Psoas muscle (tissue), 8 donors: ENCODE results near the gene RFESD. TPM values are rescaled to one million over a fixed set of nuclear protein-coding genes. Genes with fewer than 3 reads are reported as not detected.

Experiments used
- ATAC-seq, 4 donors: fragments of 200-7000 bp; cut with Tn5 transposase; one replicate each; pipeline ENCODE4 v1.9.1; 2020; ENCODE audit warnings: moderate library complexity in 3 of 4, mild to moderate bottlenecking in 2 of 4
- DNase-seq, 2 donors: peaks; one replicate each; pipeline ENCODE4 v3.0.0-alpha.2; 2020
- H3K27ac ChIP-seq: fragments of 200-600 bp; one replicate; pipeline ENCODE4 v1.8.0; 2022
- H3K27me3 ChIP-seq, 3 donors: fragments of 200-600 bp in 1 of 3; one replicate each; pipeline versions ENCODE4 v1.6.1 to v1.8.0; 2013 to 2022; ENCODE audit warnings: low read length in 2 of 3, mild to moderate bottlenecking in 2 of 3, moderate library complexity in 1 of 3; ENCODE audit not compliant: insufficient read depth in 3 of 3
- H3K36me3 ChIP-seq, 2 donors: fragments of 200-600 bp in 1 of 2; one replicate each; pipeline versions ENCODE4 v1.6.1 to v1.8.0; 2013 to 2022; ENCODE audit warnings: low read depth in 1 of 2, mild to moderate bottlenecking in 1 of 2, moderate library complexity in 1 of 2; ENCODE audit not compliant: insufficient read depth in 1 of 2
- H3K4me1 ChIP-seq: fragments of 200-600 bp; one replicate; pipeline ENCODE4 v1.8.0; 2022
- H3K4me3 ChIP-seq: fragments of 200-600 bp; one replicate; pipeline ENCODE4 v1.8.0; 2022; ENCODE audit warnings: mild to moderate bottlenecking
- H3K9me3 ChIP-seq: fragments of 200-600 bp; one replicate; pipeline ENCODE4 v1.8.0; 2022
- WGBS, 3 donors: extraction: QIAGEN DNeasy Blood & Tissue Kit; methylation state at CpG; one replicate each; pipeline versions ENCODE4 v1.1.6 to v1.1.7; 2013; 5-methylcytosine and 5-hydroxymethylcytosine counted together
- intact Hi-C, 2 donors: fragments of 100-400 bp; cut with DNase I; formaldehyde crosslinking; loops; one replicate each; pipeline versions ENCODE4 v1.11.0 to v1.14.2; 2022
- polyA plus RNA-seq, 3 donors: library from polyadenylated mRNA; stranded (reverse); fragments of 200-250 nt; gene quantifications; one replicate each; pipeline ENCODE4 v1.2.3, GENCODE V29; 2013
- total RNA-seq, 4 donors: library from RNA; stranded (reverse); fragmentation: NEBNext Ultra II Directional in 2 of 4; extraction: Animal tissue kit (Norgen Biotek cat#: 25700) in 2 of 4; gene quantifications; one replicate each; pipeline versions ENCODE4 v1.2.1 to v1.2.4, GENCODE V29; 2021 to 2023
- TF ChIP-seq, protein P1 (sequence below): fragments of 200-600 bp; IDR thresholded peaks from one replicate; pipeline ENCODE4 v1.8.0; 2022; ENCODE audit warnings: antibody characterized with exemption
- donor health status: healthy with polysubstance abuse.
- donor health status: DM: no; HTN: no; CAD: no; lungs with moderate emphysema.
- donor health status: Bipolar disorder and iron deficiency.
- donor health status: healthy.
- donor health status: DM: yes; HTN: yes; CAD: no.
- donor health status: DM: no; HTN: no; CAD: no.
- donor health status: DM: no; HTN: no; CAD: no.
- donor health status: DM: yes; HTN: yes; CAD: no.

RFESD gene
- total and polyA plus RNA-seq, 7 donors, result 3.2 to 6.0 (median 3.9) TPM

DNA sequence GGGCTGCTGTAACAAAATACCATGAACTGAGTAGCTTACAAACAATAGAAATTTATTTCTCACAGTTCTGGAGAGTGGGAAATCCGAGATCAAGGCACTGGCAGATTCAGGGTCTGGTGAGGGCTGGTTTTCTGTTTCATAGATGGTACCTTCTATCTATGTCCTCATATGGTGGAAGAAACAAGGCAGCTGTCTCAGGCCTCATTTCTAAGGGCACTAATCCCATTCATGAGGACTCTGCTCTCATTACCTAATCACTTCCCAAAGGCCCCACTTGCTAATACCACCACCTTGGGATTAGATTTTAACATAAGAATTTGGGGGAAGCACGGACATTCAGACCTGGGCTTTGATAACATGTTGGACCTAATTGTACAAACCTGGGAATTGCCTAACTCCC, 13.5 kb downstream of the RFESD start:
- H3K9me3 ChIP-seq, result no peaks in the 10 kb centered on the region
- H3K27me3 ChIP-seq, result no peaks in the 10 kb centered on the region
- TF ChIP-seq, protein P1, sequence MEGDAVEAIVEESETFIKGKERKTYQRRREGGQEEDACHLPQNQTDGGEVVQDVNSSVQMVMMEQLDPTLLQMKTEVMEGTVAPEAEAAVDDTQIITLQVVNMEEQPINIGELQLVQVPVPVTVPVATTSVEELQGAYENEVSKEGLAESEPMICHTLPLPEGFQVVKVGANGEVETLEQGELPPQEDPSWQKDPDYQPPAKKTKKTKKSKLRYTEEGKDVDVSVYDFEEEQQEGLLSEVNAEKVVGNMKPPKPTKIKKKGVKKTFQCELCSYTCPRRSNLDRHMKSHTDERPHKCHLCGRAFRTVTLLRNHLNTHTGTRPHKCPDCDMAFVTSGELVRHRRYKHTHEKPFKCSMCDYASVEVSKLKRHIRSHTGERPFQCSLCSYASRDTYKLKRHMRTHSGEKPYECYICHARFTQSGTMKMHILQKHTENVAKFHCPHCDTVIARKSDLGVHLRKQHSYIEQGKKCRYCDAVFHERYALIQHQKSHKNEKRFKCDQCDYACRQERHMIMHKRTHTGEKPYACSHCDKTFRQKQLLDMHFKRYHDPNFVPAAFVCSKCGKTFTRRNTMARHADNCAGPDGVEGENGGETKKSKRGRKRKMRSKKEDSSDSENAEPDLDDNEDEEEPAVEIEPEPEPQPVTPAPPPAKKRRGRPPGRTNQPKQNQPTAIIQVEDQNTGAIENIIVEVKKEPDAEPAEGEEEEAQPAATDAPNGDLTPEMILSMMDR, result no peak
- H3K4me3 ChIP-seq, result no peak overlapping the region
- no peak for ATAC-seq
- H3K27ac ChIP-seq, result no peak overlapping the region
- intact Hi-C loops, result no loop called here
- WGBS, 3 donors, result 85 to 90% (median 89%) methylated on average over 2 of the region's 2 CpGs
- DNase-seq, result no peak
- H3K4me1 ChIP-seq, result peaks cover 4% of the 10 kb centered on the region
- peaks cover 0 to 19% of the 10 kb centered on the region in 2 donors for H3K36me3 ChIP-seq

- Histone ChIP-seq H3K4me3 (no peak overlapping the region), H3K4me1 (peaks cover 4% of the 10 kb centered on the region), H3K27ac (no peak overlapping the region), H3K27me3 (no peaks in the 10 kb centered on the region), H3K9me3 (no peaks in the 10 kb centered on the region), H3K36me3 (peaks cover 0 to 4% of the 10 kb centered on the region in 2 donors)
- TF ChIP-seq, protein P1, result no peak
- intact Hi-C loops, result no loop called here
- ATAC-seq (no peak), DNase-seq (no peak)
These were observed 16.4 kb downstream of the RFESD start for GRCh38 chr5:95662946-95663345.

- intact Hi-C loops, result no loop called here
- Histone ChIP-seq H3K4me3 (no peak overlapping the region), H3K27me3 (no peaks in the 10 kb centered on the region), H3K4me1 (peaks cover 8% of the 10 kb centered on the region), H3K36me3 (no peaks in the 10 kb centered on the region), H3K27ac (no peak overlapping the region), H3K9me3 (no peaks in the 10 kb centered on the region)
- no peak for DNase-seq
- 11 to 24% (median 12%) methylated on average over 3 of the region's 3 CpGs for WGBS, 3 donors
- TF ChIP-seq, protein P1, result peak; percentile 81
- peak in 3 of 4 donors; percentile 36 to 68 (median 48) for ATAC-seq
These were observed 17.7 kb downstream of the RFESD start for GRCh38 chr5:95664204-95664786.

GRCh38 chr5:95667061-95667618, 20.6 kb downstream of the RFESD start:
- ATAC-seq (no peak), DNase-seq (no peak)
- Histone ChIP-seq H3K4me3 (no peak overlapping the region), H3K4me1 (peaks cover 20% of the 10 kb centered on the region), H3K36me3 (no peaks in the 10 kb centered on the region), H3K27ac (no peak overlapping the region), H3K9me3 (no peaks in the 10 kb centered on the region), H3K27me3 (no peaks in the 10 kb centered on the region)
- 70 to 80% (median 75%) methylated on average over 4 of the region's 4 CpGs for WGBS, 3 donors
- intact Hi-C loops, result loop anchor here (5.0 kb wide), 3 partner anchors 65 to 180 kb away; partner anchors contain the start of gene RHOBTB3 (in 1 of the 2)
- TF ChIP-seq, protein P1, result no peak

- no peaks in the 10 kb centered on the region for H3K9me3 ChIP-seq
- no peak overlapping the region for H3K27ac ChIP-seq
- ATAC-seq, result no peak
- H3K4me1 ChIP-seq, result peaks cover 20% of the 10 kb centered on the region
- no peak for DNase-seq
- intact Hi-C loops, result loop anchor here (2.0 to 5.0 kb wide), 4 partner anchors 63 to 180 kb away; partner anchors contain the start of gene RHOBTB3 (in 2 of the 2)
- no peaks in the 10 kb centered on the region for H3K36me3 ChIP-seq
- H3K4me3 ChIP-seq, result no peak overlapping the region
- H3K27me3 ChIP-seq, result no peaks in the 10 kb centered on the region
- TF ChIP-seq, protein P1, result no peak
These were observed 21.1 kb downstream of the RFESD start for GRCh38 chr5:95667678-95668077.
